Cerebellar nuclear complex (tissue), 1 donor: Measurements from ENCODE around the gene ASF1A.
A peak's percentile ranks its signal among the peaks of the same experiment; 100 is the strongest.

Experiments
- DNase-seq, 2 experiments: peaks; one replicate each; lab custom pipeline; 2025; lab: John Stamatoyannopoulos, UW

ASF1A gene

GRCh38 chr6:118881440-118882313, 12.3 kb upstream of the ASF1A start:
- no peak for DNase-seq

GRCh38 chr6:118882314-118882905, 11.5 kb upstream of the ASF1A start:
- no peak for DNase-seq

GRCh38 chr6:118886641-118887040, 7.3 kb upstream of the ASF1A start:
- DNase-seq = no peak

GRCh38 chr6:118889163-118889562, 4.8 kb upstream of the ASF1A start:
- no peak for DNase-seq

GRCh38 chr6:118890997-118891790, 2.8 kb upstream of the ASF1A start:
- DNase-seq = no peak

GRCh38 chr6:118892355-118892991, 1.5 kb upstream of the ASF1A start:
- DNase-seq = no peak

- peak in 1 of 2 experiments; percentile 63 for DNase-seq
These were observed 717 bp upstream of the ASF1A start for GRCh38 chr6:118893064-118893806.

- DNase-seq = no peak
These were observed 691 bp downstream of the ASF1A start for GRCh38 chr6:118894425-118895260.

GRCh38 chr6:118895261-118895560, 1.3 kb downstream of the ASF1A start:
- no peak for DNase-seq

- DNase-seq = no peak
These were observed 1.9 kb downstream of the ASF1A start for GRCh38 chr6:118895859-118896258.

GRCh38 chr6:118896339-118897136, 2.6 kb downstream of the ASF1A start:
- no peak for DNase-seq

- no peak for DNase-seq
These were observed 3.4 kb downstream of the ASF1A start for GRCh38 chr6:118897386-118897785.

- no peak for DNase-seq
These were observed 6.0 kb downstream of the ASF1A start for GRCh38 chr6:118899948-118900347.

- DNase-seq = no peak
These were observed 8.8 kb downstream of the ASF1A start for GRCh38 chr6:118902726-118903125.

- DNase-seq = no peak
These were observed 9.2 kb downstream of the ASF1A start for GRCh38 chr6:118903138-118903537.

- DNase-seq = no peak
These were observed 9.7 kb downstream of the ASF1A start for GRCh38 chr6:118903691-118904090.

GRCh38 chr6:118905084-118905483, 11.1 kb downstream of the ASF1A start:
- no peak for DNase-seq

GRCh38 chr6:118905851-118906250, 11.9 kb downstream of the ASF1A start:
- no peak for DNase-seq

- DNase-seq = no peak
These were observed 14.5 kb downstream of the ASF1A start for GRCh38 chr6:118908441-118908840.

GRCh38 chr6:118912646-118913045, 18.7 kb downstream of the ASF1A start:
- no peak for DNase-seq
